Measurements from ENCODE around the gene PGAP6. TPM values are rescaled to one million over a fixed set of nuclear protein-coding genes. Genes with fewer than 3 reads are reported as not detected.

PGAP6 gene
- total RNA-seq, 1 donor from 2014 or later: 102 TPM

- DNase-seq (ENCODE audit: low read depth, low spot score): no peak
Measured at GRCh38 chr16:330741-331140, 51.0 kb downstream of the PGAP6 start.

DNA sequence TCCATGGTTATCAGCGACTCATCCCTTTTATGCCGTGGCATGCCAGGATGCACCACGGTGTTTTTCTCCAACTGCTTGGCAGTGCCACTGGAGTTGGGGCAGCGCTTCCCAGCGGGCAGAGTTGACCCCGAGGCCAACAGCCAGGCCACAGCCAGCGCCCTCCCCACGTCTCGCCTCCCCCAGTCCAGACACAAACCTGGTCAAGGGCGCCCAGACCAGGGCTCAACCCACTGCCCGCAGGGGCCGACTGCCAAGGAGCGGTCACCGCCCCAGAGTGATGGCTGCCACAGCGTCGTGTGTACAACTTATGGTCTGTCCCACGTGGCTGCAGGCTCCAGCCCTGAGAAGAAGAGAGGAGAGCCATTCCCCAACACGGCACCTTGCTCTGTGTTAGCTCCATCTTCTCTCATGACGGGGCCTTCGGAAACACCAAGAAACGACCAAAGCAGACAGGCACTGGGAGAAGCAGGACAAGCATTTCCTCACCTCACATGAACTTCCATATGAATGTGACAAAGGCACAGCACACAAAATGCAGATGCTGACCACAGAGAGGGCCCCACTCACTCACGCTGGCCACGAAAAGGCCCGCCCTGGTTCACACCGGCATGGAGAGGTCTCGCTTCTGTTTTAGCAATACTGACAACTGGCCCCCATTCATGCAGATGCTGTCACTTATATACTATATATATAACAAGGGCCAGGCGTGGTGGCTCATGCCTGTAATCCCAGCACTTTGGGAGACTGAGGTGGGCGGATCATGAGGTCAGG lies 56.2 kb downstream of the PGAP6 start:
- DNase-seq (ENCODE audit: low read depth, low spot score): no peak

- no peak for DNase-seq (ENCODE audit: low read depth, low spot score)
Measured at GRCh38 chr16:324451-325334, 57.1 kb downstream of the PGAP6 start.

DNA sequence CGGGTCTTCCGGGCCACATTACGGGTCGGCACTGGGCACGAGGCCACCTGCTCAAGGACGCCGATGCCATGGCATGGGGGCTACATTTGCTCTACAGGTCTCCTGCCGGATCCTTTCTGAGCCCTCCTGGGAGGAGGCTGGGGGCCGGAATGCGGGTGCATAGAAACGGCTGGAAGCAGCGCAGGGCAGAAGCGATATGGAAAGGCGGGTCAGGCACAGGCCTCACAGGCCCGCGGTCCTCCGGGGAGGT lies 57.7 kb downstream of the PGAP6 start:
- DNase-seq (ENCODE audit: low read depth, low spot score): no peak

- no peak for DNase-seq (ENCODE audit: low read depth, low spot score)
Measured at GRCh38 chr16:322476-323143, 59.2 kb downstream of the PGAP6 start.

- DNase-seq (ENCODE audit: low read depth, low spot score): no peak
Measured at GRCh38 chr16:321532-321931, 60.2 kb downstream of the PGAP6 start.

Other genes starting within 250 kb of the PGAP6 start
- gene NPRL3, start 243.3 kb downstream of the PGAP6 start, total RNA-seq: 6.4 and 6.6 TPM in 2 replicates
- gene HBZ, start 229.3 kb downstream of the PGAP6 start, total RNA-seq: not detected in 2 replicates
- not detected in 2 replicates for gene HBM, start 216.0 kb downstream of the PGAP6 start, total RNA-seq
- gene HBA2, start 209.1 kb downstream of the PGAP6 start, total RNA-seq: not detected in 2 replicates
- not detected in 2 replicates for gene HBA1, start 205.3 kb downstream of the PGAP6 start, total RNA-seq
- 0.21 and 1.5 TPM in 2 replicates for gene HBQ1, start 201.5 kb downstream of the PGAP6 start, total RNA-seq
- 32.0 and 57.0 TPM in 2 replicates for gene LUC7L, start 152.5 kb downstream of the PGAP6 start, total RNA-seq
- gene FAM234A, start 147.2 kb downstream of the PGAP6 start, total RNA-seq: 49.5 and 54.3 TPM in 2 replicates
- gene RGS11, start 106.0 kb downstream of the PGAP6 start, total RNA-seq: 2.7 and 4.6 TPM in 2 replicates
- gene ARHGDIG, start 101.4 kb downstream of the PGAP6 start, total RNA-seq: 1.5 and 12.3 TPM in 2 replicates
- gene PDIA2, start 98.8 kb downstream of the PGAP6 start, total RNA-seq: 0.14 and 0.92 TPM in 2 replicates
- 23.5 and 23.8 TPM in 2 replicates for gene AXIN1, start 29.3 kb downstream of the PGAP6 start, total RNA-seq
- gene MRPL28, start 11.4 kb downstream of the PGAP6 start, total RNA-seq: 113 and 131 TPM in 2 replicates
- gene NME4, start 15.2 kb upstream of the PGAP6 start, total RNA-seq: 42.2 and 87.8 TPM in 2 replicates
- 10.5 and 19.4 TPM in 2 replicates for gene DECR2, start 19.9 kb upstream of the PGAP6 start, total RNA-seq
- gene RAB11FIP3, start 43.7 kb upstream of the PGAP6 start, total RNA-seq: 27.7 and 33.3 TPM in 2 replicates
- 39.0 and 40.7 TPM in 2 replicates for gene CAPN15, start 145.7 kb upstream of the PGAP6 start, total RNA-seq
- gene PRR35, start 178.4 kb upstream of the PGAP6 start, total RNA-seq: not detected in 2 replicates
- 0.71 and 2.1 TPM in 2 replicates for gene NHLRC4, start 185.0 kb upstream of the PGAP6 start, total RNA-seq
- 21.0 and 24.1 TPM in 2 replicates for gene PIGQ, start 188.0 kb upstream of the PGAP6 start, total RNA-seq
- 11.9 and 12.9 TPM in 2 replicates for gene RAB40C, start 208.1 kb upstream of the PGAP6 start, total RNA-seq
- gene WFIKKN1, start 249.0 kb upstream of the PGAP6 start, total RNA-seq: 0.07 TPM in 2 replicates